ENCODE measurements around the gene TBCC. TPM values are rescaled to one million over a fixed set of nuclear protein-coding genes. Genes with fewer than 3 reads are reported as not detected.
"Not testable (repeated sequence)": the region's sequence is repeated elsewhere in the genome, so short reads cannot be mapped to it uniquely, and the experiment has no call there.

Gene TBCC
- total and polyA plus RNA-seq, 2 experiments from 2014 or later: 30.2 to 31.5 TPM

DNA sequence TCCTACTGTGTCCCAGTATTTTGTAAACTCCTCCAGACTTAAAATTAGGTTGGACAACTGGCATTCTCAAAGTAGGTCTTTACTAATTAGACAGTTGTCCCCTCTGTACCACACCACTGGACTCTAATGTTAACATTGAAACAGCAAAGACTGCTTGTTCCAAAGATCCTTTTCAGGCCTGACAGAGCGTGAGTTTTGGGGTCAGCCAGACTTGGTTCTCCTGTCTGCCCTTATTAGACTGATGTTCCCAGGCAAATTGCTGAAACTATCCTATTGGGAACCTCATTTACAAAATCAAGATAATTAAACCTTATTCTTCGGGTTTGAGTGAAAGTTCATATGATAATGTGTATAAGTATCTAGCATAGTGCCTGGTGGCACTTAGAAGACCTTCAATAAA is 32.2 kb upstream of the TBCC start:
- TF ChIP-seq CTCF (IDR thresholded peaks at IDR 0.05; ENCODE audit: poor library complexity): no peak
- no peaks in the 10 kb centered on the region for H3K27me3 ChIP-seq
- H3K4me2 ChIP-seq: no peak overlapping the region
- H3K9me2 ChIP-seq (replicated peaks; ENCODE audit: insufficient read depth): no peaks in the 10 kb centered on the region
- H3K4me1 ChIP-seq (ENCODE audit: insufficient read depth): peaks cover 13% of the 10 kb centered on the region
- no peaks in the 10 kb centered on the region for H3K9me3 ChIP-seq (ENCODE audit: low read depth)
- DNase-seq (ENCODE audit: low spot score): no peak
- no peaks in the 10 kb centered on the region for H4K20me1 ChIP-seq (ENCODE audit: insufficient read depth, poor library complexity, severe bottlenecking)
- H3K36me3 ChIP-seq (replicated peaks; ENCODE audit: insufficient read depth, low read depth): no peaks in the 10 kb centered on the region
- no peak overlapping the region for H3K4me3 ChIP-seq
- H3K27ac ChIP-seq: no peak overlapping the region
- 78% methylated on average over 2 of the region's 2 CpGs for WGBS (ENCODE audit: low lambda C conversion rate, missing lambda C conversion rate)
- peaks cover 25% of the 10 kb centered on the region for H3K79me2 ChIP-seq
- H2AFZ ChIP-seq: no peak overlapping the region

GRCh38 chr6:42777126-42777822 is 31.4 kb upstream of the TBCC start:
- WGBS (ENCODE audit: low lambda C conversion rate, missing lambda C conversion rate): 90% methylated on average over 2 of the region's 2 CpGs

GRCh38 chr6:42774821-42775487 is 29.1 kb upstream of the TBCC start:
- H3K4me1 ChIP-seq (ENCODE audit: insufficient read depth); H3K4me3 ChIP-seq; H3K9me3 ChIP-seq (ENCODE audit: low read depth); H3K9me2 ChIP-seq (replicated peaks; ENCODE audit: insufficient read depth); H3K27me3 ChIP-seq; H4K20me1 ChIP-seq (ENCODE audit: insufficient read depth, poor library complexity, severe bottlenecking); H2AFZ ChIP-seq; DNase-seq (ENCODE audit: low spot score); H3K79me2 ChIP-seq; H3K27ac ChIP-seq; H3K36me3 ChIP-seq (replicated peaks; ENCODE audit: insufficient read depth, low read depth); H3K4me2 ChIP-seq: not testable (repeated sequence)
- WGBS (ENCODE audit: low lambda C conversion rate, missing lambda C conversion rate): 94% methylated on average over 10 of the region's 10 CpGs

More at GRCh38 chr6:42777126-42777822, 31.4 kb upstream of the TBCC start:
- TF ChIP-seq EZH2phosphoT487 (IDR thresholded peaks at IDR 0.05; ENCODE audit: low read depth, severe bottlenecking, unreplicated experiment) (no peak), CTCF (IDR thresholded peaks at IDR 0.05; ENCODE audit: poor library complexity) (no peak), EZH2 (IDR thresholded peaks at IDR 0.05; ENCODE audit: borderline replicate concordance) (no peak)
- Histone ChIP-seq H3K4me3 (no peak overlapping the region), H3K9me3 (ENCODE audit: low read depth) (no peaks in the 10 kb centered on the region), H3K4me1 (ENCODE audit: insufficient read depth) (peaks cover 13% of the 10 kb centered on the region), H3K27ac (no peak overlapping the region), H3K9me2 (replicated peaks; ENCODE audit: insufficient read depth) (no peaks in the 10 kb centered on the region), H3K36me3 (replicated peaks; ENCODE audit: insufficient read depth, low read depth) (no peaks in the 10 kb centered on the region), H2AFZ (no peak overlapping the region), H4K20me1 (ENCODE audit: insufficient read depth, poor library complexity, severe bottlenecking) (no peaks in the 10 kb centered on the region), H3K4me2 (no peak overlapping the region), H3K79me2 (peaks cover 25% of the 10 kb centered on the region), H3K27me3 (no peaks in the 10 kb centered on the region)
- no peak for DNase-seq (ENCODE audit: low spot score)

GRCh38 chr6:42774201-42774600 is 28.3 kb upstream of the TBCC start:
- H3K4me1 ChIP-seq (ENCODE audit: insufficient read depth): peaks cover 4% of the 10 kb centered on the region
- H3K4me2 ChIP-seq: no peak overlapping the region
- no peaks in the 10 kb centered on the region for H4K20me1 ChIP-seq (ENCODE audit: insufficient read depth, poor library complexity, severe bottlenecking)
- no peak for DNase-seq (ENCODE audit: low spot score)
- TF ChIP-seq EZH2 (IDR thresholded peaks at IDR 0.05; ENCODE audit: borderline replicate concordance): no peak
- no peak for TF ChIP-seq EZH2phosphoT487 (IDR thresholded peaks at IDR 0.05; ENCODE audit: low read depth, severe bottlenecking, unreplicated experiment)
- TF ChIP-seq CTCF (IDR thresholded peaks at IDR 0.05; ENCODE audit: poor library complexity): no peak
- no peaks in the 10 kb centered on the region for H3K9me3 ChIP-seq (ENCODE audit: low read depth)
- H3K79me2 ChIP-seq: peaks cover under 1% of the 10 kb centered on the region
- H3K36me3 ChIP-seq (replicated peaks; ENCODE audit: insufficient read depth, low read depth): no peaks in the 10 kb centered on the region
- H3K4me3 ChIP-seq: no peak overlapping the region
- no peaks in the 10 kb centered on the region for H3K27me3 ChIP-seq
- H2AFZ ChIP-seq: no peak overlapping the region
- H3K27ac ChIP-seq: no peak overlapping the region
- no peaks in the 10 kb centered on the region for H3K9me2 ChIP-seq (replicated peaks; ENCODE audit: insufficient read depth)
- WGBS (ENCODE audit: low lambda C conversion rate, missing lambda C conversion rate): 96% methylated on average over 4 of the region's 4 CpGs

Measured in hepatocyte (in vitro differentiated cells).